GM19397 (cell line): ENCODE measurements around the gene SUV39H2.
A peak's percentile ranks its signal among the peaks of the same experiment; 100 is the strongest.
"Not testable (repeated sequence)": the region's sequence is repeated elsewhere in the genome, so short reads cannot be mapped to it uniquely, and the experiment has no call there.

Source experiments
- ATAC-seq: cut with Tn5 transposase; IDR thresholded peaks from one replicate; pipeline ENCODE4 v1.9.1; 2021; ENCODE audit warnings: mild to moderate bottlenecking, moderate library complexity; ENCODE audit not compliant: unreplicated experiment

The SUV39H2 gene

DNA sequence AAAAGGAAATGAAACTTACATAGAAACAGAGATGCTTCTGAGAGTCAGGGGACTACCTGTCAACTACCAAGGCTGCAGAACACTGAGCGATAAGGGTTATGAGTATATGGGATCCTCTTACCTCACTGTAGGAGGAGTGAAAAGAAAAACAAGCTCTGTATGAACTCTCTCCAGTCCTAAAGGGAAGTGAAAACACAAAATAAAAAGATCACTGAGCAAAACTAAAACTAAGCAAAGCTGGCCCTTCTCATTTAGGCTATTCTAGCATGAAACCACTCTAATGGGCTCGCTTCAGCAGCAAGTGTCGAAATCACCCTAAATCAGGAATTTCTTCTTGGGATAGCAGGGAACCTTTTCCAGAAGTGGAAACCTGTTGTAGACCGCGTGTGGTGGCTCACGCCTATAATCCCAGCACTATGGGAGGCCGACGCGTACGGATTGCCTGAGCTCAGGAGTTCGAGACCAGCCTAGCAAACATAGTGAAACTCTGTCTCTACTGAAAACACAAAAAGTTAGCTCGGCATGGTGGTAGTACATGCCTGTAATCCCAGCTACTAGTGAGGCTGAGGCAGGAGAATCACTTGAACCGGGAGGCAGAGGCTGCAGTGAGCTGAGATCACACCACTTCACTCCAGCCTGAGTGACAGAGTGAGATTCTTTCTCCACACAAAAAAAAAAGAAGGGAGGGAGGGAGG, 48.2 kb downstream of the SUV39H2 start:
- ATAC-seq: peak; percentile 94

- no peak for ATAC-seq
These were observed 51.9 kb downstream of the SUV39H2 start for GRCh38 chr10:14930610-14931009.

DNA sequence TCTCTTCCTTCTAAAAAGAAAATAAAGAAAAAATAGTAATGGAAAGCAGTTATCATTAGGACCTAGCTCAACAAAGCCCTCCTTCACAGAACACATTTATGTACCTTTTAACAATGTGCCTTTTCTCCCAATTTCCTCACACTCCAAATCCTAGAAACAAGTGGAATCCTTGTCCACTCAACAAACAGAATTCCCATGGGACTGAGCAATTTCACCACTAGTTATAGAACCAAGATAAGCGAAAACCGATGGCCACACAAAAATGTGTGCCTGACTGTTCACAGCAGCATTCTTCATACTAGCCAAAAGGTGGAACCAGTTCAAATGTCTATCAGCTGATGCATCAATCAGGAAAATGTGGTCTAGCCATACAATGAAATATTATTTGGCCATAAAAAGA, 57.9 kb downstream of the SUV39H2 start:
- ATAC-seq: no peak

- ATAC-seq: not testable (repeated sequence)
These were observed 60.3 kb downstream of the SUV39H2 start for GRCh38 chr10:14938971-14939370.

DNA sequence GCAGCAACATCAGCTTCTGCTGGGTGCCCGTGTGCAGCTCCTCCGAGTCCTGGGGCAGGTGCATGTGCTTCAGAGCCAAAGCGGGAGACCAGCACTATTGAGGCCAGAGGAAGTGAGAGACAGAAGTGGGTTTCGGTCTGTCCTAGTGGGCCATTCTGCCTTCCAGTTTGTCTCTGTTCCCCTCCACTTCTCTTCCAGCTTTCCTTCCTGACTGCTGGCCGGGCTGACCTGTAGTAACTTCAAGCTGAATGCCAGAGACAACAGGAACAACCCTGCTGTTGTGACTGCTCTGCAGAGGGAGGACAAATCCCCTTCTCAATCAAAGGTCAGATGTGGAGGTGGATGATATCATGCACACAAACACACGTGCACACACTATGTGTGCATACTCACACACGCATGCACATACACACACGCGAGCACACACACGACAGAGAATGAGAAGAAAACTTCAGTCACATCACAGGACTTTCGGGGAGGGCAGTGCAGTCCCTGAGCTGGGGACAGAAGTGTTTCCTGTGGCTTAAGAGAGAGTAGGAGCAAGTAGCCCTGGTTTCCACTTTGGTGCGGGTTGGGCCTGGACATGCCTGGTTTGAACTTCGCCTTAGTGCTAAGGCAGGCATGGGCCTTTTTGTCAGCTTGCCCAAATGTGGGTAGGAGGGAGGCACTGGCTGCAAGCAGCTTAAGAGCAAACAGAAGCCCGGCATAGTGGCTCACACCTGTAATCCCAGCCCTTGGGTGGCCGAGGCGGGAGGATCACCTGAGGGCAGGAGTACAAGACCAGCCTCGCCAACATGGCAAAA, 63.7 kb downstream of the SUV39H2 start:
- peak; percentile 91 for ATAC-seq

DNA sequence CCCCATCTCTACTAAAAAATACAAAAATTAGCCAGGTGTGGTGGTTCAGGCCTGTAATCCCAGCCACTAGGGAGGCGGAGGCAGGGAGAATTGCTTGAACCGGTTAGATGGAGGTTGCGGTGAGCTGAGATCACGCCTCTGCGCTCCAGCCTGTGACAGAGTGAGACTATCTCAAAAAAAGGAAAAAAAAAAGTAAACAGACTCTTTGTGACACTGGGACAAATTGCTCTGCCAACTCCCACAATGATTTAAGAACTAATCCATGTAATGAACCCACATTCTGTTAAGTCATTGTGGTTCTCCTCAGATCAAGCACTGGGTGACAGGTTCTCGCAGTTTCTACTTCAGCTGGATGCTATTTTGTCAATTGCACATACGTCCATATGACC, 64.3 kb downstream of the SUV39H2 start:
- not testable (repeated sequence) for ATAC-seq

DNA sequence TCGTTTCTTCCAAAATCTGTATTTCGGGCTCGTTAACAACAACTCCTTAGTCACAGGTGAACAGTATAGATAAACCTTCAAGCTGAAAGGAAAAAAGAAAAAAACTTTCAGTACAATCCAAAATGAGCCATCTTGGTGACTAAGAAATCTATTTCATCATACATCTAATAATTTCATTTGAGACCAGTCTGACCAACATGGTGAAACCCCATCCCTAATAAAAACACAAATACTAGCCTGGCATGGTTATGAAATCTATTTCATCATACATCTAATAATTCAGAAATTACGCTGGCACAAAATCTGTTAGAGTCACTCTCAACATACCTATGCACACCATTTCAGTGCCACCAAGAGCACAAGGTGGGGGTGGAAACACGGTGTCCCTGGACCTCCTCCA, 66.4 kb downstream of the SUV39H2 start:
- no peak for ATAC-seq

DNA sequence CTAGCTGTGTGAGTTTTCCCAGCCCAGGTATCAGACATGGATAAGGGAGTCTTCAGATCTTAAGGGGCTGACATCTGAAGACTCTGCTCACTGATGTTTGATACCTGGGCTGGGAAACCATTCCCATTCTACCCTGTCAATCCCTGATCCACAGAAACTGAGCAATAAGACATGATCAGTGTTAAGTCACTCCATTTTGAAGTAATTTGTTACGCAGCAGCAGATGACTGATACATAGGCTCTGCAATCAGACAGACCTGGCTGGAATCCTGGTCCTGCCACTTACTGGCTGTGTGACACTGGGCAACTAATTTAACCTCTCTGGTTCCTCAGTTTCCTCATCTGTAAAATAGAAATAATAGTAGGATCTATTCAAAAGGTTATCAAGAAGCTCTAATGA, 68.6 kb downstream of the SUV39H2 start:
- no peak for ATAC-seq

DNA sequence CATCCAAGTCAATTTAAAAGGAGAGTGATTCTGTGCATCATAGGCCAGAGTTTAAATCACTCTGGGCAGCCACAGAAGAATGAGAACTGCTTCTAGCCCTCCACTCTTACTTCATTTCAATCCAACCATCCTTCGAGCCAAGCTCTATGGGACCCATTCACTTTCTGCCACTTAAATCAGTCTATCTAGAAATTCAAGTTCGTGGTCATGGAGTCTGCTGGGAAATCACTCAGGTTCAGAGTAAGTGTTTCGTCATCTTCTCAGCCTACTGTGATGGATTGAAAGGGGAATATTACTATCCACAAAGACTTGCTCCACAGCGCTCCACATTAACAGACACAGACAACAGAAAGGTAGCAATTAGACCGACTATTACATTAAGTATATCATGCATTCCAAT, 70.6 kb downstream of the SUV39H2 start:
- no peak for ATAC-seq

DNA sequence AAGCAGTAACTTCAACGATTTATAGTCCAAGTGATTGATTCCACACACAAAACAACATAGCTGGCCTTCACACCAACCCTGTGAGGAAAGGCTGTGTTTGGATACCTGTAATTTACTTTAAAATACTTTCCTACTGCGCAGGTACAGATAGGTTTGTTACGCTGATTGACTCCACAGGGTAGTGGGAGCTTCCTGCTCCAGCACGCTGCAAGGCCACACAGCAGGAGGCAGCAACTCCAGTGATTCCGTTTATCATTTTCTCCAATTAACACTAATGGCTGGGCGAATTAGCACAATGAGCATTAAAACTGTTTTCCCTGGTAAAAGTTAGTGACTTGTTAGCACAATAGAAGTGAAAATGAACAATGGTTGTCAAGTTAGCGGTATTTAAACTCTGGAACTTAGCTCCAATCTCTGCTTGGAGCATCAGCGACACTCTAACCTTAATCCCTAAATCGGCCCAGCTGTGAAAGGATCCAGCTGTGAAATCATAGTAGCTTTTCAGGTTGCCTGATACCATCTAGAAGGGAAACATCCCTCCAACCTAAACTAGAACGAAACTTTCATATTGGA, 74.3 kb downstream of the SUV39H2 start:
- ATAC-seq: no peak

- ATAC-seq: peak; percentile 43
These were observed 74.8 kb downstream of the SUV39H2 start for GRCh38 chr10:14953424-14954000.
